ENCODE measurements around the gene PM20D1. TPM values are rescaled to one million over a fixed set of nuclear protein-coding genes. Genes with fewer than 3 reads are reported as not detected.
"Not testable (repeated sequence)": the region's sequence is repeated elsewhere in the genome, so short reads cannot be mapped to it uniquely, and the experiment has no call there.

PM20D1 gene
- total RNA-seq, 1 donor from 2014 or later: not detected

DNA sequence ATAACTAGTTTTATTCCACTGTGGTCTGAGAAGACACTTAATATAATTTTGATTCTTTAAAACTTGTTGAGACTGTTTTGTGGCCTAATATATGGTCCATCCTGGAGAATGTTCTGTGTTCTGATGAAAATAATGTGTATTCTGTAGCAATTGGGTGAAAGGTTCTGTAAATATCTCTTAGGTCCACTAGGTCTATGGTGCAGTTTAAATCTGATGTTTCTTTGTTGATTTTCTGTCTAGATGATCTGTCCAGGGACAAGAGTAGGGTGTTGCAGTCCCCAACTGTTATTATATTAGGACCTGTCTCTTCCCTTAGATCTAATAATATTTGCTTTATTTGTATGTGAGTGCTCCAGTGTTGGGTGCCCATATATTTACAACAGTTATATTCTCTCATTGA lies 33.9 kb upstream of the PM20D1 start:
- Mint-ChIP-seq H3K4me1 (ENCODE audit: unreplicated experiment) (peaks cover 6% of the 10 kb centered on the region), H3K27me3 (ENCODE audit: unreplicated experiment) (no peaks in the 10 kb centered on the region), H3K9me3 (ENCODE audit: unreplicated experiment) (no peaks in the 10 kb centered on the region)

DNA sequence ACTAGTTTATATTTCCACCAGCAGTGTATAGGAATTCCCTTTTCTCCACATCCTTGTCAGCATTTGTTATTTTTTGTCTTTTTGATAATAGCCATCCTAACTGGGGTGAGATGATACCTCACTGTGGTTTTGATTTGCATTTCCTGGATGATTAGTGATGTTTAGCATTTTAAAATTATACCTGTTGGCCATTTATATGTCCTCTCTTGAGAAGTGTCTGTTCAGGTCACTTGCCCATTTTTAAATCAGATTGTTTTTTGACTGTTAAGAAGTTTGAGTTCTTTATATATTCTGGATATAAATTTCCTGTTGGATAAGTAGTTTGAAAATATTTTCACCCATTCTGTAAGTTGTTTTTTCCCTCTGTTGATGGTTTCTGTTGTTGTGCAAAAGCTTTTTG lies 31.0 kb upstream of the PM20D1 start:
- H3K4me1 Mint-ChIP-seq (ENCODE audit: unreplicated experiment): peaks cover 2% of the 10 kb centered on the region

More for the DNA sequence above, 33.9 kb upstream of the PM20D1 start:
- Mint-ChIP-seq H3K4me3 (ENCODE audit: unreplicated experiment) (no peak overlapping the region), H3K27ac (ENCODE audit: unreplicated experiment) (no peak overlapping the region), H3K36me3 (ENCODE audit: low read depth, unreplicated experiment) (no peaks in the 10 kb centered on the region)
- no peak for DNase-seq (ENCODE audit: low spot score)
- TF ChIP-seq, protein P1, sequence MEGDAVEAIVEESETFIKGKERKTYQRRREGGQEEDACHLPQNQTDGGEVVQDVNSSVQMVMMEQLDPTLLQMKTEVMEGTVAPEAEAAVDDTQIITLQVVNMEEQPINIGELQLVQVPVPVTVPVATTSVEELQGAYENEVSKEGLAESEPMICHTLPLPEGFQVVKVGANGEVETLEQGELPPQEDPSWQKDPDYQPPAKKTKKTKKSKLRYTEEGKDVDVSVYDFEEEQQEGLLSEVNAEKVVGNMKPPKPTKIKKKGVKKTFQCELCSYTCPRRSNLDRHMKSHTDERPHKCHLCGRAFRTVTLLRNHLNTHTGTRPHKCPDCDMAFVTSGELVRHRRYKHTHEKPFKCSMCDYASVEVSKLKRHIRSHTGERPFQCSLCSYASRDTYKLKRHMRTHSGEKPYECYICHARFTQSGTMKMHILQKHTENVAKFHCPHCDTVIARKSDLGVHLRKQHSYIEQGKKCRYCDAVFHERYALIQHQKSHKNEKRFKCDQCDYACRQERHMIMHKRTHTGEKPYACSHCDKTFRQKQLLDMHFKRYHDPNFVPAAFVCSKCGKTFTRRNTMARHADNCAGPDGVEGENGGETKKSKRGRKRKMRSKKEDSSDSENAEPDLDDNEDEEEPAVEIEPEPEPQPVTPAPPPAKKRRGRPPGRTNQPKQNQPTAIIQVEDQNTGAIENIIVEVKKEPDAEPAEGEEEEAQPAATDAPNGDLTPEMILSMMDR (IDR thresholded peaks at IDR 0.05; ENCODE audit: unreplicated experiment): no peak

DNA sequence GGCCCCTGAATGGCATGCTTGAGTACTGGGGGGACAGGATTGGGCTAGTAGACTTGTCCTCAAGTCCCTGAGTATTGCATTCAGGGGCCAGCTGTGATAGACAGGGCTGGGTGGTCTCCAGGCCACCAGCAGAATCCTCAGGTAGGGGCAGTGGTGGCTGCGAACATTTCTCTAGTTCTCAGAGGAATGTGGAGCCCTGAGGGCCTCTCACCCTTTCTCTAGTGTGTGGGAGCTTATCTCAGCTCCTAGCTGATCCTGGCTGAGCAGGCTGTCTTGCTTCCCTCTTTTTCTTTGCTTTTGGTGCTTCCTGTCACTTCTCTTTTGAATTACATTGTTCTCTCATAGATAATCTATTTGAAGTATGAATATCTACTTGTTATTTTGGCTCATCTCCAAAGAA lies 30.0 kb upstream of the PM20D1 start:
- Mint-ChIP-seq H3K9me3 (ENCODE audit: unreplicated experiment) (no peaks in the 10 kb centered on the region), H3K36me3 (ENCODE audit: low read depth, unreplicated experiment) (no peaks in the 10 kb centered on the region), H3K27ac (ENCODE audit: unreplicated experiment) (no peak overlapping the region), H3K4me3 (ENCODE audit: unreplicated experiment) (no peak overlapping the region), H3K4me1 (ENCODE audit: unreplicated experiment) (peaks cover 2% of the 10 kb centered on the region), H3K27me3 (ENCODE audit: unreplicated experiment) (no peaks in the 10 kb centered on the region)
- TF ChIP-seq, protein P1 (IDR thresholded peaks at IDR 0.05; ENCODE audit: unreplicated experiment): no peak
- no peak for DNase-seq (ENCODE audit: low spot score)

More for the DNA sequence above, 31.0 kb upstream of the PM20D1 start:
- Mint-ChIP-seq H3K27ac (ENCODE audit: unreplicated experiment) (no peak overlapping the region), H3K27me3 (ENCODE audit: unreplicated experiment) (no peaks in the 10 kb centered on the region), H3K4me3 (ENCODE audit: unreplicated experiment) (no peak overlapping the region), H3K36me3 (ENCODE audit: low read depth, unreplicated experiment) (no peaks in the 10 kb centered on the region), H3K9me3 (ENCODE audit: unreplicated experiment) (no peaks in the 10 kb centered on the region)
- TF ChIP-seq, protein P1 (IDR thresholded peaks at IDR 0.05; ENCODE audit: unreplicated experiment): no peak
- no peak for DNase-seq (ENCODE audit: low spot score)

DNA sequence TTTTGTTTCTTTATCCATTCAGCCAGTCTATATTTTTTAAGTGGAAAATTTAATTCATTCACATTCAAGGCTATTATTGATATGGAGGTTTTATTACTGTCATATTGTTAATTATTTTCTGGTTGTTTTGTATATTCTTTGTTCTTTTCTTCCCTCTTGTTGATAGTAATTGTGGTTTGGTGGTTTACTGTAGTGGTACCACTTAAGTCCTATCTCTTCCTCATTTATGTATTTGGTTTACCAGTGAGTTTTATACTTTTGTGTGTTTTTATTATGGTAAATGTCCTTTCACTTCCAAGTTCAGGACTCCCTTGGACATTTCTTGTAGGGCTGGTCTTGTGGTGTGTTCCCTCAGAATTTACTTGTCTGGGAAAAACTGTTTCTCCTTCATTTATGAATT lies 28.1 kb upstream of the PM20D1 start:
- no peak for DNase-seq (ENCODE audit: low spot score)
- TF ChIP-seq, protein P1 (IDR thresholded peaks at IDR 0.05; ENCODE audit: unreplicated experiment): no peak
- H3K36me3 Mint-ChIP-seq (ENCODE audit: low read depth, unreplicated experiment): no peaks in the 10 kb centered on the region
- no peak overlapping the region for H3K27ac Mint-ChIP-seq (ENCODE audit: unreplicated experiment)
- peaks cover 2% of the 10 kb centered on the region for H3K4me1 Mint-ChIP-seq (ENCODE audit: unreplicated experiment)
- no peaks in the 10 kb centered on the region for H3K9me3 Mint-ChIP-seq (ENCODE audit: unreplicated experiment)
- no peaks in the 10 kb centered on the region for H3K27me3 Mint-ChIP-seq (ENCODE audit: unreplicated experiment)
- H3K4me3 Mint-ChIP-seq (ENCODE audit: unreplicated experiment): no peak overlapping the region

DNA sequence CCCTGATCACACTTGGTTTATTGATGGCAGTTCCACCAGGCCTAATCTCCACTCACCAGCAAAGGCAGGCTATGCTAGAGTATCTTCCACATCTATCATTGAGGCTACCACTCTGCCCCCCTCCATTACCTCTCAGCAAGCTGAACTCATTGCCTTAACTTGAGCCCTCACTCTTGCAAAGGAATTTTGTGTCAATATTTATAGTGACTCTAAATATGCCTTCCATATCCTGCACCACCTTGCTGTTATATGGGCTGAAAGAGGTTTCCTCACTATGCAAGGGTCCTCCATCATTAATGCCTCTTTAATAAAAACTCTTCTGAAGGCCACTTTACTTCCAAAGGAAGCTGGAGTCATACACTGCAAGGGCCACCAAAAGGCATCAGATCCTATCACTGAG lies 23.2 kb upstream of the PM20D1 start:
- H3K36me3 Mint-ChIP-seq (ENCODE audit: low read depth, unreplicated experiment); H3K27ac Mint-ChIP-seq (ENCODE audit: unreplicated experiment); H3K9me3 Mint-ChIP-seq (ENCODE audit: unreplicated experiment); DNase-seq (ENCODE audit: low spot score); H3K4me3 Mint-ChIP-seq (ENCODE audit: unreplicated experiment); H3K27me3 Mint-ChIP-seq (ENCODE audit: unreplicated experiment); H3K4me1 Mint-ChIP-seq (ENCODE audit: unreplicated experiment): not testable (repeated sequence)

DNA sequence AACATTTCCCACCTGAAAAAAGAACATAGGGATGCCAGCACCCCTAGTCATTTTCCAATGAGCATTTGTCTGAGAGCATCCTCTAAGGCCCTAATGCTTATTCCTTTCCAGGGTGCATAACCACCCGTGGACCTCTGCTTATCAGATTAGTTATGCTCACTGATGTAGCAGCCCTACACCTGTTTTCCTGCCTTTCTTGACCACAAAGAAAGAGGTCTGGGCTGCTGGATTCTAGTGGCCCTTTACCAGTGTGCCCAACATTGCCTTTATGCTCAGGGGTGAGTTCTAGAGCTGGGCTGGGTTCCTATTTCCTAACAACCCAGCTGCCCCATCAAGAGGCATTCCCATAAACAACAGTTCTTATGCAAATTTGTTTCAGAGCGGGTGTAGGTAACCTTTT lies 20.3 kb upstream of the PM20D1 start:
- no peaks in the 10 kb centered on the region for H3K9me3 Mint-ChIP-seq (ENCODE audit: unreplicated experiment)

More for the DNA sequence above, 20.3 kb upstream of the PM20D1 start:
- no peaks in the 10 kb centered on the region for H3K36me3 Mint-ChIP-seq (ENCODE audit: low read depth, unreplicated experiment)
- no peak overlapping the region for H3K4me3 Mint-ChIP-seq (ENCODE audit: unreplicated experiment)
- TF ChIP-seq, protein P1 (IDR thresholded peaks at IDR 0.05; ENCODE audit: unreplicated experiment): no peak
- H3K4me1 Mint-ChIP-seq (ENCODE audit: unreplicated experiment): no peaks in the 10 kb centered on the region
- no peak overlapping the region for H3K27ac Mint-ChIP-seq (ENCODE audit: unreplicated experiment)
- DNase-seq (ENCODE audit: low spot score): no peak
- H3K27me3 Mint-ChIP-seq (ENCODE audit: unreplicated experiment): no peaks in the 10 kb centered on the region
